LoVo (cell line): ENCODE measurements around the gene PXYLP1.

ENCODE experiments used
- DNase-seq: peaks from one replicate; pipeline ENCODE4 v3.0.0-alpha.2; 2016; ENCODE audit warnings: low spot score

The PXYLP1 gene

GRCh38 chr3:141228395-141228794 lies 3.2 kb upstream of the PXYLP1 start:
- no peak for DNase-seq

GRCh38 chr3:141229132-141229531 lies 2.5 kb upstream of the PXYLP1 start:
- DNase-seq: no peak

GRCh38 chr3:141230293-141230692 lies 1.3 kb upstream of the PXYLP1 start:
- no peak for DNase-seq

GRCh38 chr3:141231952-141232823 lies 563 bp downstream of the PXYLP1 start:
- peak; percentile 34 for DNase-seq

GRCh38 chr3:141233457-141234161 lies 2.0 kb downstream of the PXYLP1 start:
- DNase-seq: no peak

- no peak for DNase-seq
Observed at GRCh38 chr3:141234283-141234682, 2.7 kb downstream of the PXYLP1 start.

DNA sequence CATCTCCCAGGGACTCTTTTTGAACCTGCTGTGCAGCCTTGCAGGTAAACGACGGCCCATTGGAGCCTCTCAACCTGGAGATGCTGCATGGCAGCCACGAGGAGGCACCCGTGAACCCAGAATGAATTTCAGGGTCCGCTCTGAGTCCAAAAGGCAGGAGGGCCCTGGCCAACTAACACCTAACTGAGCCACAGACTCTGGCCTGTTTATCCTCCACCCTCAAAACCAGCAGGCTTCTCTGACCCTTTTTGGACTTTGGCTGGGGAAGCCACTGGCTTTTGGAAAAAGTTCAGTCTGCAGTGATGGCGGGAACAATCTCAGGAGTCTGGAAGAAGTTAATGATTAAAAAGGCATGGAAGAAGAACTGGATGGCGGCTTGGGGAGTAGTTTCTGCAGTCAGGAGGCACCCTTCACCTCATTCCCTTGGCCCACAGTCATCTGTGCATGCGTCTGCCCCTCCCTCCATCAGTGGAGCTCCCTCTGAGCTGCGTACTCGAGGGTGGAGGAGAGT lies 4.1 kb downstream of the PXYLP1 start:
- DNase-seq: peak; percentile 16

DNA sequence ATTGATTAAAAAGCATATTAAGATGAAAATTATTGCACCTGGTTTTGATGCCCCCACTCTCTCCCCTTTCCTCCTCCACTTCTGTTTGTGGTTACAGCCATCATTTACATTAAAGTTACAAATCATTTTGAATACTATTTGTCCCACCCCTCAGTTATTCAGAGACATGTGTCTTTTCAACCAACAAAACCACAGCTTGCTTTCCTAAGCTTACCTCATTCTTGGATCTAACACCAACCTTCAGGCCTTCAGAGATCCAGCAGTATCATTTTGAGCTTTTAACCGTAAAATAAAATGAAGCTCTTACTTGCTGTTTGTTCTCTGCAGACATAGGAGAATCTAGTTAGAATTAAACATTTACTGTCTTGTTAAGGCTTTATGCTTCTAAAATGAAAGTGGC lies 4.7 kb downstream of the PXYLP1 start:
- DNase-seq: no peak

DNA sequence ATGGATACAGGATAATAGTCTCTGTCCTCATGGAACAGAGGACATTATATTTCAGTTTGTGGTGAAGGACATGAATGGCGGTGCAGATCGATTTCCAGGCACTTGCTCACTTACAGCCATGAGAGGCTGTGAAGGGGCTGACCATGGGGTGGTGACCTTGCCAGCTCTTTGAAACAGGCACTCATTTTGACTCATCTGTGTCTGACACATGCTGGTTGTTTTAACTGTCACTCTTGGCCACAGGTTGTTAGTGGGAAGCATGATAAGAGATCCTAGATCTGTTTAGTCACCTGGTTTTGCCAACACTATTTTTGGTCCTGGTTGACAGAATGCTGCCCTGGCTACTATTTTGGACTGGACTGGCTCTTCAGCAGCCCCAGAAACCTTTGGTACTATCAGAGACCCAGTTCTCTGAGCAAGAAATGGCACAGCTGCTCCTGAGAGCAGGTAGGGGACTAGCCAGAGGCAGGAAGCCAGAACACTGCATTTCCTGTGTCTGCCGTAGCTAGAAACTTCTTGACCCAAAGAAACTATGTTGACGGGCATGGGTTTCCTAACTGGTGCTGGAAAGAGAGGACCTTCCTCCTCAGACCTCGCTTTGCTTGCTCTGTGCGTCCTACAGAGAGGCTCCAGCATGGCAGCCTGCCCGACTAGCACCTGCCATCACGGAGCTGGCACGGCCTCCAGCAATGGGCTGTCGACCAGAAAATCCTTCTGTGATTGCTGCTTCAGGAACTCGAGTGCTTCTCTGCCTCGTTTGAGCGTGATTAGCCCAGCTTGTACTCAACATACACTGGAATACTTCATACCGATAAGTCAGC lies 6.3 kb downstream of the PXYLP1 start:
- no peak for DNase-seq

DNA sequence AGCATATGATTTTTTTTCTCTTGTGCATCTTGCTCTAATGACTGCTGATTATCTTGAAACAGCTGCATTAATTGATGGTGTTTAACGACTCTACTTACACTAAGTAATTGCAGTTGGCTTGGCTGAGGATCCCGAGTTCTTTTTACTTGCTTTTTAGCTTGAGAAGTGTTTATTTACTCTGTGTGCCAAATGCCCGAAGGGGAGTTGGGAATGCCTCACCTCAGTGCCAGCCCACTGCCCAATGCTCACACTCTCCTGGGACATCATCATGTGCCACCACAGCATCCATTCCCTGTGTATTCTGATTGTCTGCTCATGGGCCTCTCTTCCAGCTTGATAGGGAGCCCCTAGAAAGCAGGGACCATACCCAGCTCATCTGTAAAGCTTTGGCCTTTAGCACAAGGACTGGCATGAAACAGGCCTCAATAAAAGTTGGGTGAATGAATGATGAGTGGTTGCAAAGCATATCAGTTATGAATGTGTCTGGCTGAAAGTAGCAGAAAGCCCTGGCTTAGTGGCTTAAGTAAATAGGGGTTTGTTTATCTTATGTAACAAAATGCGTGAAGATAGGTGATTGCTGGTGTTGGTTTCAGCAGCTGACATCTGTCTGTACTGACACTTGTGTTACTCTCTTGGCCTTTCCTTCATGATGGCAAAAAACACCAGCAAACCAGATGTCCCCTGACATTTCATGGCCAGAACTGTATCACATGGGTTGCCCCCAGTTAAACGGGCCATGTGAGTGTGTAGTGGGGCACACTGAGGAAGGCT lies 8.1 kb downstream of the PXYLP1 start:
- DNase-seq: no peak

- DNase-seq: no peak
Observed at GRCh38 chr3:141240286-141240685, 8.7 kb downstream of the PXYLP1 start.

GRCh38 chr3:141240687-141241615 lies 9.3 kb downstream of the PXYLP1 start:
- DNase-seq: no peak

- DNase-seq: no peak
Observed at GRCh38 chr3:141241616-141242376, 10.2 kb downstream of the PXYLP1 start.

DNA sequence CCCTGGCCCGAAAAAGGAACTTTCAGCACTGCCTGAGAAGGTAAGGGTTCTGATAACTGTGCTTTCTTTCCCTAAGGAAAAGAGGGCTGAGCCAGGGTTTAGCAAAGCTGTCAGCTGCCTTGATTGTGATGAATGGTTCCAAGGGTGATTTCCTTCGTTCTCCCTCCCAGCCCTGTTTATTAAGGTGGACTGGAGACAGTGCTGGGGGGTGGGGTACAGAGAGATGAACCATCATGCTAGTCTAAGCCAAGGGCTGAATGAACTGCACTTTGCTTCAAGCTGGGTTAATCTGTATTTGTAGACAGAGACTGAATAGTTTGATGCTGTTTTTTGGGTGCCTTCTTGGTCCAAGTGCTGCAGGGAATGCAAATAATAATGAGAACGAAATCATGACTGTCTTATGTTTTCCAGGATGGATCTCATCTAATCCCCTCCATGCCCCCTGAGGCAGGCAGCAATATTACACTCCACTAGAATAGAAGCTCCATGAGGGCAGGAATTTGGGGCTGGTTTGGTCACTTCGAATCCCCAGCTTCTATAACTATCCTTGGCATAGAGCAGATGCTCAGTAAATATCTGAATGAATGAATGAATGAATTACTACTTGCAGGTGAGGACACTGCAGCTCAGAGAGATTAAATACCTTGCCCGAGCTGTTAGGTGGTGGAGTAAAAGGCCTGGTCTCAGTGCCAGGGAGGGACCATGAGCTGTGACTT lies 10.9 kb downstream of the PXYLP1 start:
- DNase-seq: no peak

- no peak for DNase-seq
Observed at GRCh38 chr3:141243271-141243707, 11.7 kb downstream of the PXYLP1 start.

DNA sequence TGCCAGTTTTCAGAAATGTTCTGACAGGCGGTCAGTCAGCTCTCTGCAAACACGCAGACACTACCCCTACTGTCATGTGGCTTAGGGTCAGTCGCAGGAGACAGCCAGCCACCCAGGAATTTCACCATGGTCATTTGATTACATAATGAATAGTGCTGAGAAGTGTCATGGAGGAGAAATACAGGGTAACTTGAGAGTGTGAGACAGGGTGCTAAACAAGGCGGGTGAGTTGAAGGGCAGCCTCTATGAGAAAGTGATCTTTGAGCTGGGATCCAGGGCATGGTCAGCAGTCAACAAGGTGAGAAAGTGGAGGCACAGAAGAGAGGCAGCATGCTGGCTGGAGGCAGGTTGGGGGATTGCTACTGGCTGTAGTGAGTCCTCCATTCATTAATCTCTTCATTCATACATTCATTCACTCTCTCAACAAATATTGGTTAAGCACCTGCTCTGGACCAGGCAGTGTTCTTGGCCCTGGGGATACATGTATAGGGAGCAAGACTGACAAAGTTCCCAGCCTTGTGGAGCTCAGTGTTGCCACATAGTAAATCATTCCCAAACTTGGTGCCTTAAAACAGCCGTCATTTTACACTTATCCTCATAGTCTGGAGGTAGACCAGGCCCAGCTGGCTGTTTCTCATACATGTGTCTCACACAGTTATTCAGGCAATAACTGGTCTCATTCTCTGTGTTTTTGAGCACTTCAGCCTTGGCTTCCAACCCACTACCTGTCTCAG lies 14.8 kb downstream of the PXYLP1 start:
- DNase-seq: no peak

- DNase-seq: no peak
Observed at GRCh38 chr3:141246958-141247301, 15.3 kb downstream of the PXYLP1 start.

DNA sequence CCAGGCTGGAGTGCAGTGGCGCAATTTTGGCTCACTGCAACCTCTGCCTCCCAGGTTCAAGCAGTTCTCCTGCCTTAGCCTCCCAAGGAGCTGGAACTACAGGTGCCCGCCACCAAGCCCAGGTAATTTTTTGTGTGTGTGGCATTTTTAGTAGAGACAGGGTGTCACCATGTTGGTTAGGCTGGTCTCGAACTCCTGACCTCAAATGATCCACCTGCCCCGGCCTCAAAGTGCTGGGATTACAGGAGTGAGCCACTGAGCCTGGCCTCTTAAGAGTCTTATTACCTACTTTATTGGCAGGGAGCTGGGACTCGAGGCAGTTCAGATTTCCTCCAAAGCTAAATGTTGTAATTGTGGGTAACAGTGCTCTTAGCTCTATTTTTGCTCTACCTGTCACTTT lies 16.4 kb downstream of the PXYLP1 start:
- no peak for DNase-seq
